ENCODE results near the gene VKORC1.

DNA sequence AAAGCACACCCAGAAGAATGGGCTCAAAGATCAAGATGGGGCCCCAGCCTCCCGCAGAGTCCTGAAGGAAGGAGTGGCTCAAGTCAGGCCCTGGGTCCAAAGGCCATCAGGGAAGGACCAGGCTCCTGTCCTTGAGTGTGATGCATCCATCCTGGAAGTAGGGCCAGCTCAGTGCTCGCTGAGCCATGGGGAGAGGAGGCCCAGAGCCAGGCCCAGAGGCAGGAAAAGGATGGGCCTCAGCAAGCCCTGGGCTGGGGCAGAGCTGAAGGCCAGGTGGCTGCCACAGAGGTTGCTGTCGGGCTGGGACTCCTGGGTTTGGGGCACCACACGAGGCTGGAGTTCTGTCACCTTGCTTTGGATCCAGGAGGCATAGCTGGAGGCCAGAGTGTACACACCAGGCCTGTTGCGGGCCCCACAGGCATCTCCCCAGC is 37.3 kb upstream of the VKORC1 start:
- TF ChIP-seq, protein P1, sequence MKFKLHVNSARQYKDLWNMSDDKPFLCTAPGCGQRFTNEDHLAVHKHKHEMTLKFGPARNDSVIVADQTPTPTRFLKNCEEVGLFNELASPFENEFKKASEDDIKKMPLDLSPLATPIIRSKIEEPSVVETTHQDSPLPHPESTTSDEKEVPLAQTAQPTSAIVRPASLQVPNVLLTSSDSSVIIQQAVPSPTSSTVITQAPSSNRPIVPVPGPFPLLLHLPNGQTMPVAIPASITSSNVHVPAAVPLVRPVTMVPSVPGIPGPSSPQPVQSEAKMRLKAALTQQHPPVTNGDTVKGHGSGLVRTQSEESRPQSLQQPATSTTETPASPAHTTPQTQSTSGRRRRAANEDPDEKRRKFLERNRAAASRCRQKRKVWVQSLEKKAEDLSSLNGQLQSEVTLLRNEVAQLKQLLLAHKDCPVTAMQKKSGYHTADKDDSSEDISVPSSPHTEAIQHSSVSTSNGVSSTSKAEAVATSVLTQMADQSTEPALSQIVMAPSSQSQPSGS (IDR thresholded peaks at IDR 0.05; ENCODE audit: low read length) = no peak
- TF ChIP-seq EZH2 (IDR thresholded peaks at IDR 0.05; ENCODE audit: low read depth, low read length, severe bottlenecking) (no peak), TBP (IDR thresholded peaks at IDR 0.05; ENCODE audit: low read depth, low read length) (no peak), ZNF274 (IDR thresholded peaks at IDR 0.05; ENCODE audit: borderline replicate concordance, extremely low read depth, low read length) (no peak)
- TF ChIP-seq, protein P2, sequence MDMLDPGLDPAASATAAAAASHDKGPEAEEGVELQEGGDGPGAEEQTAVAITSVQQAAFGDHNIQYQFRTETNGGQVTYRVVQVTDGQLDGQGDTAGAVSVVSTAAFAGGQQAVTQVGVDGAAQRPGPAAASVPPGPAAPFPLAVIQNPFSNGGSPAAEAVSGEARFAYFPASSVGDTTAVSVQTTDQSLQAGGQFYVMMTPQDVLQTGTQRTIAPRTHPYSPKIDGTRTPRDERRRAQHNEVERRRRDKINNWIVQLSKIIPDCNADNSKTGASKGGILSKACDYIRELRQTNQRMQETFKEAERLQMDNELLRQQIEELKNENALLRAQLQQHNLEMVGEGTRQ (IDR thresholded peaks at IDR 0.05; ENCODE audit: low read length) = no peak
